Endothelial cell of umbilical vein (primary cell): ENCODE measurements around the gene PDE4C.

Experiments
- EZH2 ChIP-seq: IDR thresholded peaks from 2 replicates; pipeline ENCODE4 v1.6.1; 2012; ENCODE audit warnings: borderline replicate concordance, low read depth, mild to moderate bottlenecking, moderate library complexity, low read length, inconsistent platforms; ENCODE audit not compliant: severe bottlenecking
- GATA2 ChIP-seq: IDR thresholded peaks from 2 replicates; pipeline ENCODE4 v1.7.0; 2011; ENCODE audit warnings: low read depth, mild to moderate bottlenecking, moderate library complexity, mixed read lengths, low read length; ENCODE audit not compliant: insufficient read length, insufficient read depth
- POLR2A ChIP-seq: IDR thresholded peaks from 2 replicates; pipeline ENCODE4 v1.6.1; 2012; ENCODE audit warnings: low read depth, mild to moderate bottlenecking, control low read depth, low read length
- POLR2AphosphoS5 ChIP-seq: IDR thresholded peaks from 2 replicates; pipeline ENCODE4 v1.6.1; 2012; ENCODE audit warnings: low read depth, mild to moderate bottlenecking, control low read depth, low read length, moderate library complexity; ENCODE audit not compliant: insufficient read depth
- TF ChIP-seq, protein P1 (sequence below), 2 donors: IDR thresholded peaks; 1 replicate in 1 of 2; 2 replicates in 1 of 2; pipeline ENCODE4 v1.5.1; 2011; ENCODE audit warnings: low read length in 2 of 2, mild to moderate bottlenecking in 2 of 2, moderate library complexity in 2 of 2, control low read depth in 1 of 2, inconsistent platforms in 1 of 2, low read depth in 1 of 2; ENCODE audit not compliant: insufficient read depth in 1 of 2; ENCODE audit errors: extremely low read depth in 1 of 2

DNA sequence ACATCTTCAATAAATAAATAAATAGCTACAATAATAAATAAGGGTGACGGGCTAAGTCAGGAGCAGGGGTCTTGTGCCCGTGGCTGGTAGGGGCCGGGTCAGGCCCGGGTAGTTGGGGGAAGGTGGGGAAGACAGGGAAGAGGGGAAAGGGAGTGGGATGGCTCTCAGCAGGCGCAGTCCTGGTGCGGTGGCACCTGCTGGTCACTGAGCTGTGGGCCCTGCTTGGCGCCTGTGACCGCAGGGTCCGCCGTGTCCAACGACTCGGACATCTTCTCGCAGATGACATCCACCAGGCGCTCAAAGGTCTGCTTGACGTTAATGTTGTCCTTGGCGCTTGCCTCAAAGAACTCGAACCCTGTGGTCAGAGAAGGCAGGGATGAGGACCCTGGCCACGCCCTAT is 28.9 kb downstream of the PDE4C start:
- no peak for TF ChIP-seq POLR2AphosphoS5
- no peak for TF ChIP-seq POLR2A
- TF ChIP-seq, protein P1, sequence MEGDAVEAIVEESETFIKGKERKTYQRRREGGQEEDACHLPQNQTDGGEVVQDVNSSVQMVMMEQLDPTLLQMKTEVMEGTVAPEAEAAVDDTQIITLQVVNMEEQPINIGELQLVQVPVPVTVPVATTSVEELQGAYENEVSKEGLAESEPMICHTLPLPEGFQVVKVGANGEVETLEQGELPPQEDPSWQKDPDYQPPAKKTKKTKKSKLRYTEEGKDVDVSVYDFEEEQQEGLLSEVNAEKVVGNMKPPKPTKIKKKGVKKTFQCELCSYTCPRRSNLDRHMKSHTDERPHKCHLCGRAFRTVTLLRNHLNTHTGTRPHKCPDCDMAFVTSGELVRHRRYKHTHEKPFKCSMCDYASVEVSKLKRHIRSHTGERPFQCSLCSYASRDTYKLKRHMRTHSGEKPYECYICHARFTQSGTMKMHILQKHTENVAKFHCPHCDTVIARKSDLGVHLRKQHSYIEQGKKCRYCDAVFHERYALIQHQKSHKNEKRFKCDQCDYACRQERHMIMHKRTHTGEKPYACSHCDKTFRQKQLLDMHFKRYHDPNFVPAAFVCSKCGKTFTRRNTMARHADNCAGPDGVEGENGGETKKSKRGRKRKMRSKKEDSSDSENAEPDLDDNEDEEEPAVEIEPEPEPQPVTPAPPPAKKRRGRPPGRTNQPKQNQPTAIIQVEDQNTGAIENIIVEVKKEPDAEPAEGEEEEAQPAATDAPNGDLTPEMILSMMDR (IDR thresholded peaks at IDR 0.05; ENCODE audit: extremely low read depth in 1 of 2, insufficient read depth in 1 of 2, low read depth in 1 of 2, low read length in 2 of 2): no peak
- no peak for TF ChIP-seq EZH2
- TF ChIP-seq GATA2: no peak
